GM12878 (cell line): ENCODE data around the gene ITGA7. TPM values are rescaled to one million over a fixed set of nuclear protein-coding genes. Genes with fewer than 3 reads are reported as not detected.

ENCODE experiments used
- ATAC-seq: fragments of 200-7000 bp; cut with Tn5 transposase; 3 replicates; pipeline ENCODE4 v1.9.1; 2020; ENCODE audit warnings: mild to moderate bottlenecking, moderate library complexity
- BruUV-seq: library from RNA; stranded (reverse); fragments of 400-500 nt; replicated peaks from 2 replicates; lab custom pipeline; 2021; lab: Mats Ljungman, UMichigan
- CTCF ChIA-PET: fragments of 300-600 bp; sonication (Branson Sonifier 250); formaldehyde crosslinking; extraction: SDS; loops from one replicate; lab custom pipeline; 2021; ENCODE audit warnings: inconsistent platforms; lab: Yijun Ruan, JAX
- POLR2A ChIA-PET: fragments of 350-600 bp; formaldehyde crosslinking; extraction: SDS; loops from one replicate; lab custom pipeline; 2021; ENCODE audit warnings: inconsistent platforms; lab: Charles Lee
- RAD21 ChIA-PET: fragments of 300-600 bp; sonication (Branson Sonifier 250); formaldehyde crosslinking; loops from one replicate; lab custom pipeline; 2023; ENCODE audit warnings: antibody characterized with exemption; ENCODE audit not compliant: unreplicated experiment; lab: Charles Lee
- SMC1A ChIA-PET: fragments of 300-600 bp; sonication (Branson Sonifier 250); formaldehyde crosslinking; loops from one replicate; lab custom pipeline; 2023; ENCODE audit not compliant: unreplicated experiment, uncharacterized antibody; lab: Charles Lee
- DNase-seq: peaks from one replicate; pipeline ENCODE4 v3.0.0-alpha.2; 2011; ENCODE audit warnings: low read depth, low spot score
- FAIRE-seq: peaks from 3 replicates; lab custom pipeline; 2011; peaks lifted over from hg19 to GRCh38; lab: Jason Lieb, UNC
- H2AFZ ChIP-seq: 2 replicates; pipeline ENCODE4 v1.6.0; 2011; ENCODE audit warnings: low read depth, low read length, control low read depth; ENCODE audit not compliant: control insufficient read depth
- H3K27ac ChIP-seq: 2 replicates; pipeline ENCODE4 v1.5.1; 2011; ENCODE audit warnings: control low read depth; ENCODE audit not compliant: control insufficient read depth, insufficient read depth
- H3K27me3 ChIP-seq, 2 experiments: replicated peaks in 1 of 2; 2 replicates each; pipeline versions ENCODE4 v1.6.0 to v1.6.1; 2011; ENCODE audit warnings: low read length in 1 of 2; ENCODE audit not compliant: control insufficient read depth in 2 of 2, insufficient read depth in 2 of 2
- H3K36me3 ChIP-seq, 2 experiments: 2 replicates each; pipeline ENCODE4 v1.5.1; 2011; ENCODE audit warnings: low read length in 1 of 2; ENCODE audit not compliant: control insufficient read depth in 2 of 2, insufficient read depth in 2 of 2
- H3K4me1 ChIP-seq: 2 replicates; pipeline ENCODE4 v1.6.1; 2011; ENCODE audit warnings: mild to moderate bottlenecking, low read length, moderate library complexity, mixed read lengths; ENCODE audit not compliant: control insufficient read depth, insufficient read depth
- H3K4me2 ChIP-seq: 2 replicates; pipeline ENCODE4 v1.6.0; 2011; ENCODE audit warnings: control low read depth; ENCODE audit not compliant: control insufficient read depth, insufficient read depth
- H3K4me3 ChIP-seq: fragments of 200-600 bp; sonication (generic); 2 replicates; pipeline ENCODE4 v1.5.1; 2016
- H3K79me2 ChIP-seq: 2 replicates; pipeline ENCODE4 v1.6.0; 2011; ENCODE audit warnings: low read length; ENCODE audit not compliant: control insufficient read depth, insufficient read depth
- H3K9ac ChIP-seq: 2 replicates; pipeline ENCODE4 v1.8.0; 2011; ENCODE audit warnings: low read length, control low read depth, mixed read lengths; ENCODE audit not compliant: control insufficient read depth, insufficient read depth
- H3K9me3 ChIP-seq: replicated peaks from 3 replicates; pipeline ENCODE4 v1.5.1; 2011; ENCODE audit warnings: mild to moderate bottlenecking, low read length; ENCODE audit not compliant: control insufficient read depth, insufficient read depth
- H4K20me1 ChIP-seq: 2 replicates; pipeline ENCODE4 v1.6.0; 2011; ENCODE audit not compliant: control insufficient read depth, insufficient read depth
- HDAC6 ChIP-seq: fragments of 200-600 bp; sonication (generic); IDR thresholded peaks from one replicate; pipeline ENCODE4 v1.8.0; 2017; ENCODE audit warnings: antibody characterized with exemption; ENCODE audit not compliant: unreplicated experiment
- MEF2B ChIP-seq: fragments of 450-650 bp; IDR thresholded peaks from 2 replicates; pipeline ENCODE4 v1.6.1; 2018; ENCODE audit warnings: mild to moderate bottlenecking, moderate library complexity; ENCODE audit not compliant: partially characterized antibody, poor library complexity, severe bottlenecking
- SREBF2 ChIP-seq: IDR thresholded peaks from 2 replicates; pipeline ENCODE4 v1.6.1; 2012; ENCODE audit warnings: mild to moderate bottlenecking, low read length
- ZZZ3 ChIP-seq: IDR thresholded peaks from 2 replicates; pipeline ENCODE4 v1.6.1; 2011; ENCODE audit warnings: low read depth; ENCODE audit not compliant: control insufficient read depth, insufficient read length
- WGBS: methylation state at CpG from one replicate; pipeline ENCODE4 v1.1.6; 2016; ENCODE audit warnings: low lambda C conversion rate; ENCODE audit not compliant: insufficient replicate concordance, insufficient coverage; ENCODE audit errors: missing lambda C conversion rate; 5-methylcytosine and 5-hydroxymethylcytosine counted together
- in situ Hi-C: fragments of 300-500 bp; cut with MboI; formaldehyde crosslinking; loops from 9 replicates; pipeline ENCODE4 v1.14.3; 2018; ENCODE audit warnings: mixed read lengths
- intact Hi-C: fragments of 100-400 bp; cut with micrococcal nuclease; formaldehyde crosslinking; loops from one replicate; pipeline ENCODE4 v1.14.2; 2022; ENCODE audit not compliant: unreplicated experiment
- polyA plus RNA-seq, 11 experiments: library from polyadenylated mRNA; depleted of rRNA in 4 of 11; unstranded in 6 of 11; stranded (reverse) in 5 of 11; fragments of >200 nt; fragmentation: Nextera tagmentation in 4 of 11; fragmentation: Illumina TruSeq in 1 of 11; extraction: Ambion mirVana in 4 of 11; extraction: Trizol in 1 of 11; gene quantifications; 1 replicate in 1 of 11; 2 replicates in 10 of 11; pipeline versions ENCODE4 v1.2.1 to v1.2.3, GENCODE V29; 2011 to 2016; ENCODE audit warnings: inconsistent platforms in 2 of 11, missing spikeins in 2 of 11, low read depth in 1 of 11
- total RNA-seq, 4 experiments: library from RNA; depleted of rRNA in 3 of 4; stranded (reverse); fragments of >200 nt in 3 of 4; fragmentation: Illumina TruSeq in 1 of 4; extraction: Trizol in 1 of 4; gene quantifications; 2 replicates each; pipeline versions ENCODE4 v1.2.1 to v1.2.3, GENCODE V29; 2013 to 2021
- TF ChIP-seq, protein P1 (sequence below): fragments of 450-650 bp; IDR thresholded peaks from 2 replicates; pipeline ENCODE4 v1.6.1; 2017; ENCODE audit warnings: mild to moderate bottlenecking, moderate library complexity
- TF ChIP-seq, protein P2 (sequence below): fragments of 450-650 bp; IDR thresholded peaks from 2 replicates; pipeline ENCODE4 v1.6.1; 2018; ENCODE audit warnings: borderline replicate concordance, mild to moderate bottlenecking; ENCODE audit not compliant: partially characterized antibody

The ITGA7 gene
- total and polyA plus RNA-seq, 10 of the 15 experiments (the other 5 are each of a cell fraction or from before 2014, with no cell fraction given): 0.18 to 5.1 (median 1.5) TPM

DNA sequence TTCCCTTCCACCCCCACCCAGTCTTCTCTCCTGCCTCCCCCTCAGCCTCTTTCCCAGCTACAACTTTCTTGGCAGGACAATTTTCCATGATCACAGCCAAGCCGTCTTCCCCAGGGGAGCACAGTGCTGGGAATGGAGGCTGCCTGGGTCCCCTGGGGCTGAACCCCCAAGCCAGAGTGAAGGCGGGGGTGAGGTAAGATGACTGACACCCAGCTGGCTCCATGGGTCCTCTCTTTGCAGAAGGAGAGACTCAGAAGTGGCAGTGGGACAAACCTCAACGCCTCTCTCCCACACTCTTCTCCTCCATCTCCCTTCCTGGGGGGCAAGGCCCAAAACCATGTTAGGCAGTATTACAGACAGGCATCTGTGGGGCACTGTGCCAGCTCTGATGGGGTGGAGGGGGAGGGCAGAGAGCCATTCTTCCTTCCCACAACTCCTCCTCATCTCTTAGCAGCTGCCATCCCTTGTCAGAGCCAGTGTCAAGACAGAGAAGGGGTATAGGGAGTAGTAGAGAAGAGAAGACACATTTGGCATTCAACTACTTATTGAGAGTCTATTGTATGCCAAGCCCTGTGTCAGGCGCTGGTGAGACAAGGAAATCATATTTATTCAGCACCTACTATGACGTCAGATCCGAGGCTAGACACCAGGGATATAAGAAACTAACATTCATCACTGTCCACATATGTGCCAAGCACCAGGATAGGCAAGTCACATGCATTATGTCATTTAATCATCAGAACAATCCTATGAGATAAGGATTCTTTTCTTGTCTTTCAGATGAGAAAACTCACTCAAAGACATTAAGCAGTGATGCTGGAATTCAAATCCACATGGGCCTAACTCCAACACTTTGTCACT is 3.6 kb downstream of the ITGA7 start:
- Histone ChIP-seq H4K20me1 (no peaks in the 10 kb centered on the region), H2AFZ (no peak overlapping the region), H3K27me3 (peaks cover 0 to 5% of the 10 kb centered on the region in 2 experiments; a peak in 2 of 4 replicates), H3K79me2 (no peaks in the 10 kb centered on the region), H3K9ac (no peak overlapping the region), H3K4me3 (no peak overlapping the region), H3K27ac (no peak overlapping the region), H3K36me3 (no peaks in the 10 kb centered on the region), H3K4me2 (no peak overlapping the region), H3K9me3 (no peaks in the 10 kb centered on the region), H3K4me1 (peaks cover 6% of the 10 kb centered on the region; the same call in 1 of the 2 replicates)
- ChIA-PET POLR2A (interaction anchor here (1.4 kb wide), 1 partner anchor 12 kb away, joined by 4 read pairs; no protein-coding TSS in a partner anchor), SMC1A (interaction anchor here (2.5 kb wide), 1 partner anchor 47 kb away, joined by 9 read pairs; no protein-coding TSS in a partner anchor), CTCF (interaction anchor here (0.8 kb wide), 1 partner anchor 33 kb away, joined by 4 read pairs; no protein-coding TSS in a partner anchor), RAD21 (no interaction called here)
- WGBS: 38% methylated on average over 6 of the region's 6 CpGs
- FAIRE-seq (no peak), ATAC-seq (no peak), DNase-seq (no peak)
- BruUV-seq: no TSS peak
- TF ChIP-seq ZZZ3 (no peak), MEF2B (no peak), HDAC6 (no peak), SREBF2 (no peak)
- TF ChIP-seq, protein P1, sequence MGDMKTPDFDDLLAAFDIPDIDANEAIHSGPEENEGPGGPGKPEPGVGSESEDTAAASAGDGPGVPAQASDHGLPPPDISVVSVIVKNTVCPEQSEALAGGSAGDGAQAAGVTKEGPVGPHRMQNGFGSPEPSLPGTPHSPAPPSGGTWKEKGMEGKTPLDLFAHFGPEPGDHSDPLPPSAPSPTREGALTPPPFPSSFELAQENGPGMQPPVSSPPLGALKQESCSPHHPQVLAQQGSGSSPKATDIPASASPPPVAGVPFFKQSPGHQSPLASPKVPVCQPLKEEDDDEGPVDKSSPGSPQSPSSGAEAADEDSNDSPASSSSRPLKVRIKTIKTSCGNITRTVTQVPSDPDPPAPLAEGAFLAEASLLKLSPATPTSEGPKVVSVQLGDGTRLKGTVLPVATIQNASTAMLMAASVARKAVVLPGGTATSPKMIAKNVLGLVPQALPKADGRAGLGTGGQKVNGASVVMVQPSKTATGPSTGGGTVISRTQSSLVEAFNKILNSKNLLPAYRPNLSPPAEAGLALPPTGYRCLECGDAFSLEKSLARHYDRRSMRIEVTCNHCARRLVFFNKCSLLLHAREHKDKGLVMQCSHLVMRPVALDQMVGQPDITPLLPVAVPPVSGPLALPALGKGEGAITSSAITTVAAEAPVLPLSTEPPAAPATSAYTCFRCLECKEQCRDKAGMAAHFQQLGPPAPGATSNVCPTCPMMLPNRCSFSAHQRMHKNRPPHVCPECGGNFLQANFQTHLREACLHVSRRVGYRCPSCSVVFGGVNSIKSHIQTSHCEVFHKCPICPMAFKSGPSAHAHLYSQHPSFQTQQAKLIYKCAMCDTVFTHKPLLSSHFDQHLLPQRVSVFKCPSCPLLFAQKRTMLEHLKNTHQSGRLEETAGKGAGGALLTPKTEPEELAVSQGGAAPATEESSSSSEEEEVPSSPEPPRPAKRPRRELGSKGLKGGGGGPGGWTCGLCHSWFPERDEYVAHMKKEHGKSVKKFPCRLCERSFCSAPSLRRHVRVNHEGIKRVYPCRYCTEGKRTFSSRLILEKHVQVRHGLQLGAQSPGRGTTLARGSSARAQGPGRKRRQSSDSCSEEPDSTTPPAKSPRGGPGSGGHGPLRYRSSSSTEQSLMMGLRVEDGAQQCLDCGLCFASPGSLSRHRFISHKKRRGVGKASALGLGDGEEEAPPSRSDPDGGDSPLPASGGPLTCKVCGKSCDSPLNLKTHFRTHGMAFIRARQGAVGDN: no peak
- TF ChIP-seq, protein P2, sequence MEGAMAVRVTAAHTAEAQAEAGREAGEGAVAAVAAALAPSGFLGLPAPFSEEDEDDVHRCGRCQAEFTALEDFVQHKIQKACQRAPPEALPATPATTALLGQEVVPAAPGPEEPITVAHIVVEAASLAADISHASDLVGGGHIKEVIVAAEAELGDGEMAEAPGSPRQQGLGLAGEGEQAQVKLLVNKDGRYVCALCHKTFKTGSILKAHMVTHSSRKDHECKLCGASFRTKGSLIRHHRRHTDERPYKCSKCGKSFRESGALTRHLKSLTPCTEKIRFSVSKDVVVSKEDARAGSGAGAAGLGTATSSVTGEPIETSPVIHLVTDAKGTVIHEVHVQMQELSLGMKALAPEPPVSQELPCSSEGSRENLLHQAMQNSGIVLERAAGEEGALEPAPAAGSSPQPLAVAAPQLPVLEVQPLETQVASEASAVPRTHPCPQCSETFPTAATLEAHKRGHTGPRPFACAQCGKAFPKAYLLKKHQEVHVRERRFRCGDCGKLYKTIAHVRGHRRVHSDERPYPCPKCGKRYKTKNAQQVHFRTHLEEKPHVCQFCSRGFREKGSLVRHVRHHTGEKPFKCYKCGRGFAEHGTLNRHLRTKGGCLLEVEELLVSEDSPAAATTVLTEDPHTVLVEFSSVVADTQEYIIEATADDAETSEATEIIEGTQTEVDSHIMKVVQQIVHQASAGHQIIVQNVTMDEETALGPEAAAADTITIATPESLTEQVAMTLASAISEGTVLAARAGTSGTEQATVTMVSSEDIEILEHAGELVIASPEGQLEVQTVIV: no peak
- intact Hi-C loops (no loop called here), in situ Hi-C loops (no loop called here)
